Right atrium auricular region (tissue), 2 donors: ENCODE measurements around the gene ZNF79. TPM values are rescaled to one million over a fixed set of nuclear protein-coding genes. Genes with fewer than 3 reads are reported as not detected.

Source experiments
- DNase-seq: peaks from one replicate; pipeline ENCODE4 v3.0.0-alpha.2; 2019; ENCODE audit warnings: low spot score
- H3K27ac ChIP-seq, 2 donors: fragments of 200-600 bp; sonication (generic); 1 replicate in 1 of 2; 2 replicates in 1 of 2; pipeline ENCODE4 v1.5.1; 2016 to 2019
- H3K27me3 ChIP-seq, 2 donors: fragments of 200-600 bp; sonication (generic); one replicate each; pipeline versions ENCODE4 v1.5.1 to v1.6.0; 2017 to 2019
- H3K36me3 ChIP-seq: fragments of 200-600 bp; sonication (generic); one replicate; pipeline ENCODE4 v1.5.1; 2016
- H3K4me1 ChIP-seq, 2 donors: fragments of 200-600 bp; sonication (generic); one replicate each; pipeline versions ENCODE4 v1.5.1 to v1.6.0; 2017 to 2019
- H3K4me3 ChIP-seq, 2 donors: fragments of 200-600 bp; sonication (generic); 1 replicate in 1 of 2; 2 replicates in 1 of 2; pipeline ENCODE4 v1.5.1; 2017 to 2019; ENCODE audit warnings: mild to moderate bottlenecking in 1 of 2, moderate library complexity in 1 of 2
- H3K9me3 ChIP-seq, 2 donors: fragments of 200-600 bp; sonication (generic); one replicate each; pipeline ENCODE4 v1.5.1; 2019
- total RNA-seq, 2 donors: library from RNA; depleted of rRNA; stranded (reverse); fragments of >200 nt; gene quantifications; one replicate each; pipeline ENCODE4 v1.1.0, GENCODE V29; 2016
- TF ChIP-seq, protein P1 (sequence below), 2 donors: fragments of 200-600 bp; sonication (generic); IDR thresholded peaks; one replicate each; pipeline ENCODE4 v1.5.1; 2019; ENCODE audit warnings: antibody characterized with exemption in 2 of 2

The ZNF79 gene
- total RNA-seq, 2 donors from 2014 or later, result 5.7 TPM

DNA sequence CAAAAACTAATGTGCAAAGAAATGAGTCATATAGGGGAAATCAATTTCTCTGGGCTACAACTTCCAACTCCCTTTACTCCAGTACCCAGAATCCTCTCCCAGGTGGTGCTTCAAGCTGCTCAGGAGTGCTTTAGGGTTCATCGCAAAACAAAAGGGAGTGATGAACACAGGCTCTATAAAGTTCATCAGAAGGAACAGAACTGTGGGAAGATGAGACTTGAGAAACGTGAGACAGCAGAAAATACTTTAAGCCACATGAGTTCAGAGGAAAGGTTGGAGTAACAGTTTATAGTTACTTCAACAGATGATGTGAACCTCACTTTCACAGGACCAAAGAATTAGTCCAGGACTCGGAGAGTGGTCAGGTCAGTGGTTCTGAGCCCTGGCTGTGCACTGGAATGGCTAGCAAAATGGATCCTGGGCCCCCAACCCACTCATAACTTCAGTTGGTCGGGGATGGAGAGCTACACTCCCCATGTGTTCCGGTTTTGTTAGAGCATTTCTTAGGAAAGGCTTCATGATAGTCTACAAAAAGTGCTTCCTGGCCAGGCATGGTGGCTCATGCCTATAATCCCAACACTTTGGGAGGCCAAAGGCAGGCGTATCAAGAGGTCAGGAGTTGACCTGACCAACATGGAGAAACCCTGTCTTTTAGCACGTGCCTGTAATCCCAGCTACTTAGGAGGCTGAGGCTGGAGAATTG, 22.7 kb downstream of the ZNF79 start:
- Histone ChIP-seq H3K4me1 (peaks cover 0 to 28% of the 10 kb centered on the region in 2 donors), H3K4me3 (no peak overlapping the region), H3K27ac (no peak overlapping the region), H3K27me3 (no peaks in the 10 kb centered on the region), H3K9me3 (no peaks in the 10 kb centered on the region), H3K36me3 (peaks cover 77% of the 10 kb centered on the region)
- no peak for DNase-seq
- TF ChIP-seq, protein P1, sequence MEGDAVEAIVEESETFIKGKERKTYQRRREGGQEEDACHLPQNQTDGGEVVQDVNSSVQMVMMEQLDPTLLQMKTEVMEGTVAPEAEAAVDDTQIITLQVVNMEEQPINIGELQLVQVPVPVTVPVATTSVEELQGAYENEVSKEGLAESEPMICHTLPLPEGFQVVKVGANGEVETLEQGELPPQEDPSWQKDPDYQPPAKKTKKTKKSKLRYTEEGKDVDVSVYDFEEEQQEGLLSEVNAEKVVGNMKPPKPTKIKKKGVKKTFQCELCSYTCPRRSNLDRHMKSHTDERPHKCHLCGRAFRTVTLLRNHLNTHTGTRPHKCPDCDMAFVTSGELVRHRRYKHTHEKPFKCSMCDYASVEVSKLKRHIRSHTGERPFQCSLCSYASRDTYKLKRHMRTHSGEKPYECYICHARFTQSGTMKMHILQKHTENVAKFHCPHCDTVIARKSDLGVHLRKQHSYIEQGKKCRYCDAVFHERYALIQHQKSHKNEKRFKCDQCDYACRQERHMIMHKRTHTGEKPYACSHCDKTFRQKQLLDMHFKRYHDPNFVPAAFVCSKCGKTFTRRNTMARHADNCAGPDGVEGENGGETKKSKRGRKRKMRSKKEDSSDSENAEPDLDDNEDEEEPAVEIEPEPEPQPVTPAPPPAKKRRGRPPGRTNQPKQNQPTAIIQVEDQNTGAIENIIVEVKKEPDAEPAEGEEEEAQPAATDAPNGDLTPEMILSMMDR (IDR thresholded peaks at IDR 0.05), result no peak

DNA sequence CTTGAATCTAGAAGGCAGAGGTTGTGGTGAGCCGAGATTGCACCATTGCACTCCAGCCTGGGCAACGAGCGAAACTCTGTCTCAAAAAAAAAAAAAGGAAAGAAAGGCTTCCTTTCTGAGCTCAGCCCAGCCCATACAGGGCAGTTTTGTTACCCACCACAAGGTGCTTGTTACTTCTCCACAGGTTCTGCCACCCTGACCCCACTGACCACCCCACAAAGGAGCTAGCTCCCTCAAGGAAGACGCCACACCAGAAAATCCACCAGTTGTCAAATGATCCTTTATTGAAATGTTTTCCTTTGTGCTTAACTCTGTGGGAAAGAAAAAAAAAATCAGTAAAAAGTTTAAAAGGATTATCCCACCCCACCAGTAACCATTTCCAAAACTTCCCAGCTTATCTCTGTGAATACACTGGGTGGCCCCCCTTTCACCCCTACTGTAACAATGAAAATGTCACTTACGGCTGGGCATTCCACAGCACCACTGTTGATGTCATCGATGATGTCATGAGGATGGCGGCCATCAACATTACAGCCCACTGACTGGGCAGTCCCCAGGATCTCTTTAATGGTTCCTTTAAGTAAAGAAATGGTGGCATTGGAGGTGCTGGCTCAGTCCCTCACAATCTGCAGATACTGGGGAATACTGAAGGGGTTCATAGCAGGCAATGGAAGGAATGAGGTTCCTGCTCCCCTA, 23.4 kb downstream of the ZNF79 start:
- Histone ChIP-seq H3K36me3 (peaks cover 71% of the 10 kb centered on the region), H3K27me3 (no peaks in the 10 kb centered on the region), H3K27ac (no peak overlapping the region), H3K4me3 (no peak overlapping the region), H3K4me1 (peaks cover 0 to 35% of the 10 kb centered on the region in 2 donors), H3K9me3 (no peaks in the 10 kb centered on the region)
- TF ChIP-seq, protein P1 (IDR thresholded peaks at IDR 0.05), result no peak
- no peak for DNase-seq

DNA sequence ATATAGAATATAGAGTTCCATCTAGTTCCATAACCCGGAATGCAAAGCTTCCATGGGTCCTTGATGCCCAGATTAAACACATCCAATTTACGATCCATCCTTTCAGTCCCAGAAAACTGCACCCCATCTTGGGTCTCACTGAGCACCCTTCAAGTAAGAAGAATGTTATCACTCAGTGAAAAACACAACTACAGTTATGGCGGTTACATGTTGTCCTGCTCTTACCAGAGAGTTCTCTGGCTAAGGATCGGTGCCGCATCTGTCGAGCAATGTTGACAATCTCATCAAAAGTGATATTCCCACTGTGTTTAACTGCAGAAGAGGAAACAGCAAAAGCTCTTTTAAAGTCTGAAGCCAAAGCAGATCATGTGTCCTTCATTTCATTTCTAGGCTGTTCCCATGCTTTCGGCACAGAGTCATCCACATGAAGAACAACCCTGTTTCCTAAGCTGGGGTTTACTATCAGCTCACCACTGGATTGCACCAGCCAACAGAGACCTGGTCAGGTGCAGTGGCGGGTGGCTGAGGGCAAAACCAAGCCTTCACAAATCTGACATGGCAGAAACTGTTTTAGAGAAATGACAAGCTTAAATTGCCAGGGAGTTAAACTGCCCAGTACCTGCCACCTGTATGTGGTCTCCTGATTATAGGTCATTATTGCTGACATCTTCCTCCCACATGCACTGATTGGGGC, 24.1 kb downstream of the ZNF79 start:
- H3K4me3 ChIP-seq, result no peak overlapping the region
- no peak for DNase-seq
- no peaks in the 10 kb centered on the region for H3K9me3 ChIP-seq
- TF ChIP-seq, protein P1 (IDR thresholded peaks at IDR 0.05), result no peak
- H3K4me1 ChIP-seq, result peaks cover 0 to 42% of the 10 kb centered on the region in 2 donors
- peak overlapping the region in 1 of 2 donors; percentile 18 for H3K27ac ChIP-seq
- no peaks in the 10 kb centered on the region for H3K27me3 ChIP-seq
- H3K36me3 ChIP-seq, result peaks cover 64% of the 10 kb centered on the region

DNA sequence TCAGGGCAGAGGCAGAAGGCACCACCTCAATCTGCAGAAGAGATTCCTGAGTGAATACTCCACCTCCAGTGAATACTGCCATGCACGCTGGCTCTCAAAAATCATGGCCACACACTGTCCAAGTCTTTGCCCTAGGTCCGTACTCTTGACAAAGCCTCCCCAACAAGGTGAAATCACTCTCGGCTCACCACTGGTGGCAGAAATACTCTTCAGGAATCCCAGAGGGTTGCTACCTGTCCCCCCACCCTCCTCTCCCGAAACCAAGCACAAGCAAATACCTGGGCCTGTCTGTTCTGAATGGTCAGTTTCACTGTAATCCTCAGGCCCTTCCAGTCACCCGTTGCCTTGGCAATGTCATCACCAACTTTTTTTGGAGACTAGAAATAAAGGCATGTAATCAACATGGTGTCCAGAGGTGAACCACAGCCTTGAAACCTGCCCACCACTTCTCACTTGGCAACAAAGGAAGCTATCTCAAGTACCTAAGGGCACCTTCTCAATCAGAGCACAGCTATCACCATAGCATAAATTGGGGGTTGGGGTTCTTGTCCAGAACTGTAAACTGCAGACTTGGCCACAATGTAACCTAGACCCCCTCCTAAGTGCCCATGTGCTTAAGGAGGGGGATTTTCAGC, 25.3 kb downstream of the ZNF79 start:
- Histone ChIP-seq H3K9me3 (no peaks in the 10 kb centered on the region), H3K4me3 (peak overlapping the region; percentile 82 to 87), H3K4me1 (peaks cover 0 to 44% of the 10 kb centered on the region in 2 donors), H3K27me3 (no peaks in the 10 kb centered on the region), H3K27ac (peak overlapping the region; percentile 95 to 96), H3K36me3 (peaks cover 58% of the 10 kb centered on the region)
- TF ChIP-seq, protein P1 (IDR thresholded peaks at IDR 0.05), result no peak
- DNase-seq, result no peak

GRCh38 chr9:127450243-127450760, 26.1 kb downstream of the ZNF79 start:
- no peaks in the 10 kb centered on the region for H3K9me3 ChIP-seq
- peaks cover 0 to 53% of the 10 kb centered on the region in 2 donors for H3K4me1 ChIP-seq
- H3K27me3 ChIP-seq, result no peaks in the 10 kb centered on the region
- no peak for DNase-seq
- H3K36me3 ChIP-seq, result peaks cover 58% of the 10 kb centered on the region
- H3K4me3 ChIP-seq, result peak overlapping the region; percentile 82 to 87
- H3K27ac ChIP-seq, result peak overlapping the region; percentile 95 to 96
- TF ChIP-seq, protein P1 (IDR thresholded peaks at IDR 0.05), result no peak
